Right atrium auricular region (tissue), 2 donors: ENCODE measurements around the gene JSRP1. TPM values are rescaled to one million over a fixed set of nuclear protein-coding genes. Genes with fewer than 3 reads are reported as not detected.

Source experiments
- DNase-seq: peaks from one replicate; pipeline ENCODE4 v3.0.0-alpha.2; 2019; ENCODE audit warnings: low spot score
- H3K27ac ChIP-seq, 2 donors: fragments of 200-600 bp; sonication (generic); 1 replicate in 1 of 2; 2 replicates in 1 of 2; pipeline ENCODE4 v1.5.1; 2016 to 2019
- H3K27me3 ChIP-seq, 2 donors: fragments of 200-600 bp; sonication (generic); one replicate each; pipeline versions ENCODE4 v1.5.1 to v1.6.0; 2017 to 2019
- H3K36me3 ChIP-seq: fragments of 200-600 bp; sonication (generic); one replicate; pipeline ENCODE4 v1.5.1; 2016
- H3K4me1 ChIP-seq, 2 donors: fragments of 200-600 bp; sonication (generic); one replicate each; pipeline versions ENCODE4 v1.5.1 to v1.6.0; 2017 to 2019
- H3K4me3 ChIP-seq, 2 donors: fragments of 200-600 bp; sonication (generic); 1 replicate in 1 of 2; 2 replicates in 1 of 2; pipeline ENCODE4 v1.5.1; 2017 to 2019; ENCODE audit warnings: mild to moderate bottlenecking in 1 of 2, moderate library complexity in 1 of 2
- H3K9me3 ChIP-seq, 2 donors: fragments of 200-600 bp; sonication (generic); one replicate each; pipeline ENCODE4 v1.5.1; 2019
- CTCF ChIP-seq, 2 donors: fragments of 200-600 bp; sonication (generic); IDR thresholded peaks; one replicate each; pipeline ENCODE4 v1.5.1; 2019; ENCODE audit warnings: antibody characterized with exemption in 2 of 2
- total RNA-seq, 2 donors: library from RNA; depleted of rRNA; stranded (reverse); fragments of >200 nt; gene quantifications; one replicate each; pipeline ENCODE4 v1.1.0, GENCODE V29; 2016

JSRP1 gene
- total RNA-seq, 2 donors from 2014 or later, result 0.39 TPM; not detected in 1

- Histone ChIP-seq H3K36me3 (peaks cover 79% of the 10 kb centered on the region), H3K4me3 (no peak overlapping the region), H3K9me3 (no peaks in the 10 kb centered on the region), H3K27ac (no peak overlapping the region), H3K4me1 (peaks cover 0 to 14% of the 10 kb centered on the region in 2 donors), H3K27me3 (no peaks in the 10 kb centered on the region)
- DNase-seq, result no peak
- no peak for TF ChIP-seq CTCF (IDR thresholded peaks at IDR 0.05)
These were observed 46.0 kb downstream of the JSRP1 start for GRCh38 chr19:2210206-2210605.

GRCh38 chr19:2209408-2209807 lies 46.8 kb downstream of the JSRP1 start:
- no peak overlapping the region for H3K27ac ChIP-seq
- no peak for DNase-seq
- H3K36me3 ChIP-seq, result peaks cover 73% of the 10 kb centered on the region
- no peak for TF ChIP-seq CTCF (IDR thresholded peaks at IDR 0.05)
- H3K4me1 ChIP-seq, result peaks cover 0 to 17% of the 10 kb centered on the region in 2 donors
- H3K9me3 ChIP-seq, result no peaks in the 10 kb centered on the region
- H3K4me3 ChIP-seq, result no peak overlapping the region
- H3K27me3 ChIP-seq, result no peaks in the 10 kb centered on the region

GRCh38 chr19:2208975-2209374 lies 47.2 kb downstream of the JSRP1 start:
- no peak overlapping the region for H3K27ac ChIP-seq
- peaks cover 0 to 21% of the 10 kb centered on the region in 2 donors for H3K4me1 ChIP-seq
- H3K36me3 ChIP-seq, result peaks cover 69% of the 10 kb centered on the region
- DNase-seq, result no peak
- TF ChIP-seq CTCF (IDR thresholded peaks at IDR 0.05), result no peak
- no peaks in the 10 kb centered on the region for H3K27me3 ChIP-seq
- H3K4me3 ChIP-seq, result no peak overlapping the region
- no peaks in the 10 kb centered on the region for H3K9me3 ChIP-seq

- Histone ChIP-seq H3K27me3 (no peaks in the 10 kb centered on the region), H3K9me3 (no peaks in the 10 kb centered on the region), H3K36me3 (peaks cover 62% of the 10 kb centered on the region), H3K27ac (no peak overlapping the region), H3K4me1 (peaks cover 0 to 23% of the 10 kb centered on the region in 2 donors), H3K4me3 (no peak overlapping the region)
- DNase-seq, result peak; percentile 79
- peak in 1 of 2 donors; percentile 32 for TF ChIP-seq CTCF (IDR thresholded peaks at IDR 0.05)
These were observed 48.0 kb downstream of the JSRP1 start for GRCh38 chr19:2207991-2208860.

- Histone ChIP-seq H3K4me3 (no peak overlapping the region), H3K4me1 (peaks cover 0 to 23% of the 10 kb centered on the region in 2 donors), H3K36me3 (peaks cover 55% of the 10 kb centered on the region), H3K27ac (no peak overlapping the region), H3K9me3 (no peaks in the 10 kb centered on the region), H3K27me3 (no peaks in the 10 kb centered on the region)
- no peak for DNase-seq
- TF ChIP-seq CTCF (IDR thresholded peaks at IDR 0.05), result no peak
These were observed 49.2 kb downstream of the JSRP1 start for GRCh38 chr19:2207008-2207407.
